Hematopoietic multipotent progenitor cell treated with erythropoietin and hydrocortisone succinate and interleukin-3 and kit ligand, for 8 days (in vitro differentiated cells): ENCODE results near the gene COBL.

Source experiments
- DNase-seq: peaks from one replicate; pipeline ENCODE4 v3.0.0-alpha.2; 2015

COBL gene

DNA sequence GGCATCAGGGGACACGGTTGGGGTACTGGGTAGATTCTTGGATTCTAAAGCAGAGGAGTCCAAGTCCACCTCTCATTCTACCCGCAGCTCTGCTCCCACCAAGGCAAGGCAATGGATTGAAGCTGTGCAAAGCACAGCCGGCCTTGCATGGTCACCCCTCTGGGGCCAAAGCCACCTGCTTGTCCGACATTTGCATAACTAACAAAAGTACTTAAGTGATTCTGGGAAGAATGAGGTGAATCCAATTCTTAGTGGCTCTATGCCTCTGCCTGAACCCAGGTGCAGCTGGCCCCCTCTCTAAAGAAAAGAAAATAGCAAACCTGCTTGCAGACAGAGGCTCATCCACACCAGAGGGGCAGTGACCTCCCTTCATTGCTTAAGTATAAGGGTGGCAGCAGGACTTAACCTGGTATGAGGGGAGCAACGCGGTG lies 10.7 kb upstream of the COBL start:
- DNase-seq = no peak

DNA sequence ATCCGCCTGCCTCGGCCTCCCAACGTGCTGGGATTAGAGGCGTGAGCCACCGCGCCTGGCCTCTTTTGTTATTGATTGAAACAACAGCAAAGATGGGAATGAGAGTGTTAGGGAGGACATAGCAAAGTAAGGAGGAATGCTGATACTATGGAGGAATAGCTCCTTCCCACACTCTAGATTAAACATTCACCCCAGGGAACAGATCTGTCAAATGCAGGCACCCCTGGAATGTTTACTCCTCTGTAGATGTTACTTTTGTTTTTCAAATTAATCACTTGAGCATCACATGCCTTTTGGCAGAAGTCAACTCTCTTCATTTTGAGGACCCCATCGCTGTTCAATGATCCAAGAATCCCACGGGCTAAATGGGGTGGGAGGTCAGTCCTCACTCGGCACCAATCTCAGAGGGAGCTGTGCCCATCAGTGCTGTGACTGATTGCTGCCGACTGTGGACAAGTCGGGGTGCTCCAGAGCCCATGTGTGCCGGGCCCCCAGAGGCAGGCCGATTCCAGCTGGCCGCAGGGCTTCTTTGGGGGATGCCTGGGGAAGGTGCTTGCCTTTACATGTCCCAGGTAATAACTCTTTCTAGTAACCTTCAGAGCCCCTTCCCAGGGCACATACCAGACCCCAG lies 10.2 kb upstream of the COBL start:
- no peak for DNase-seq

DNA sequence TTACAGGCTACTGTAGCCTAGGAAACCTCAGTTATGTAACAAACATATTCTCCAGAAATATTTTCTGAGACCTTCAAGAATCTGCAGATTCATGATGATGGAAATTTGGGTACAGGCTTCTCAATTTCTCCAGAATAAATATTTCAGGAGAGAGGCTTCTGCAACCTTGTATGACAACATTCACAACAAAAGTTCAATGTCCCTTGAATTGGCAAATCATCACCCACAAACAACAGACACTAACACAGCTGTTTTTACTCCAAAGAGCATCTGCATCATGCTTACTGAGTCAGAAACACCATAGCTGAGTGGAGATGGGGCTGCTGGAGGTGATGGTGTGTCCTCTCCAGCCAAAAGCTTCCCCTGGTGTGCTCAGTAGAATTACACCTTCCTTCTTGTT lies 9.3 kb upstream of the COBL start:
- no peak for DNase-seq

DNA sequence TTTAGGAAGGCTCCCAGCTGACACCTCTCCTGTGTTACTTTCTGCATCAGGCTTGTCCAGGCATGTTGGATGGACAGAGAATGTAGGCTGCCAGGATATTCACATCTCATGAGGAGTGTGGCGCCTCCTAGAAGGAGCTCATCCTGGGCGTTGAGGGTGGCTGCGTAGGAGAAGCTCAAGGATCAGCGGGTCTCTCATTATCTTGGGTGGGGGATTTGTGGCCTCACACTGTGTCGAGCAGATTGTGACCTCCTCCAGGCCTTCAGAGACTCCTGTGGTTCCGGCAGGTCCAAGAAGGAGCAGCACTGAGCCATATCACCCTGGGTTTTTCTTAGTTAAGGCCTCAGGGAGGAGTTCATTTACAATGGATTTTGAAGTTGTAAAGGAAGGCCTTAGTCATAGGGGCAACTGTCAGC lies 8.7 kb upstream of the COBL start:
- DNase-seq = no peak

DNA sequence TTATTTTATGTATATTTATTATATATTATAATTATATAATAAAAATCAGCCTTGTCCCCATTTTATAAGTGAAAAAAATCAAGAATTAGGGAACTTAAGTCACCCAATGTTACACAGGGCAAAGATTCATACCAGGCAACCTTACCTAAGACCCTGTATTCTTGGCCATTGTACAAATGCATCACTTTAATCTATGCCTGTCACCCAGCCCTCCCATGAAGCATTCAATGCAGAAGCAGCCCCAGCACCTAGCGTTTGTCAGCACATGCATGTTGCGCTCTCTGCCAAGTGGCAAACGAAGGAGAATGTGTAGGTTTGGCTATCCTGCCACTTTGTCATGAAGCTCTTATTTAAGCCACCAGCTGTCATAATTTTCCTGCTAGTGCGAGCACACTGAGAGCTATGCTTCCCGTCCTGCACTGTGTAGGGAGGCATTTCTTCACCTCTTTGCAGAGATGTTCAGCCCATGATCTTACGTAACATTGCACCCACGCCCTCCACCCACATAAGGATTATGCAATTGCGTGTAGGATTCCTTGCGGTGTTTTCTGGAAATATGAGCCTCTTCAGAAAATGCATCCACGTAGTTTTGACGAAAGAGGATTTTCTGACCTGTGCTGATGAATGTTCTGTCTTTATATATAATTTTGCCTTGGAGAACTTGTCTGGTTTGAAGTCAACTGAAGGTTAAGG lies 7.7 kb upstream of the COBL start:
- DNase-seq = no peak

DNA sequence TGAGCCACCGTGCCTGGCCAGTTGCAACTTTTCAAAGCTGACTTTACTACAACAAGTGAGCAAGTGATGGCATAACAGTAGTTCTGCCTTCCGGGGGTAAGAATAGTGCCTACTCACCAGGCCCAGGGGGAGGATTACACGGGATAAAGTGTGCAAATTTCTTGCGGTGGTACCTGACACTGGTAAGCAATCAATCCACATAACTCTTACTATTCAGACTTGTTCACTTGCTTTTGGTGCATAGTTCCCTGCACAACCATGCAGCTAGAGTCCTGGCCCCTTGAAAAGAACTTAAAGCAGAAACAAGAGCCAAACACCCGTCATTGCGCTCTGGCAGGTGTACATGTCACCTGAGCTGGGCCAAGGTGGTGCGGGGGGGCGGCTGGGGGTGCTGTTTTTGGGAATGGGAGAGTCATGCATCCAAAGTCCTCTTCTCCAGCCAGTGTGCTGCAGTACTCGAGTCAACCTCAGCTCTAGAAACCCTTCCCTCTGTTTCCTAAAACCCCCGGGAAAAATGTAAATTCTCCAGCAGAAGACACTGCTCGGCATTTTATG lies 5.4 kb upstream of the COBL start:
- no peak for DNase-seq

DNA sequence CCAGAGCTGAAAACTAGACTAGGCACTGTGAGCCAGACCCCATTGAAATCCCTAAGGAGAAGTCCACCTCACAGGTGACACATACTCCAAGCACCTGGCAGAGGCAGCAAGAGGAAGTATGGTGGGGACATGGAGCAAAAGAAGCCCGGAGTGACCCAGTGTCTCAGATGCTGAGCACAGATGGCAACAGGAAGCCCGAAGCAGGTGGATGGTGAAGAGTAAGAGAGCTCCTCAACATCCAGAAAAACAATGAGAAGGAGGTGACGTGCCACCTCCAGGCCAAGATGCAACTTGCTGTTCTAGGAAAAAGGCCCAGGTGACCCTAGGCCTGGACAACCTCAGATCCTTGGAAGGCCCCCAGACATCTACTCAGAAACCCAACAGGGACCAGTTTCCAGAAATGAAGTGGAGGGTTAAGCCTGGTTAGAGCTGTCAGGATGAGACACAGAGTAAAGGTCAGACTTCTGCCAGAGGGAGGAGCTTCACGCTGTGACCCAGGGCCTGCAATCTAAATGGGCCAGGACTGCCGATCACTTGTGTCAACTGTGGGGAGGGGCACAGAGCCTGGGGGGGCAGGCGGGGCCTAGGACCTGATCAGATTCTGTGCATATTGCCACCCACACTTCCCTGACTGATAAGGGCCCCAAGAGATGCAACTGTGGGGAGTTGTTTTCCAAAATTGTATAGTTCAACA lies 2.4 kb upstream of the COBL start:
- DNase-seq = no peak

DNA sequence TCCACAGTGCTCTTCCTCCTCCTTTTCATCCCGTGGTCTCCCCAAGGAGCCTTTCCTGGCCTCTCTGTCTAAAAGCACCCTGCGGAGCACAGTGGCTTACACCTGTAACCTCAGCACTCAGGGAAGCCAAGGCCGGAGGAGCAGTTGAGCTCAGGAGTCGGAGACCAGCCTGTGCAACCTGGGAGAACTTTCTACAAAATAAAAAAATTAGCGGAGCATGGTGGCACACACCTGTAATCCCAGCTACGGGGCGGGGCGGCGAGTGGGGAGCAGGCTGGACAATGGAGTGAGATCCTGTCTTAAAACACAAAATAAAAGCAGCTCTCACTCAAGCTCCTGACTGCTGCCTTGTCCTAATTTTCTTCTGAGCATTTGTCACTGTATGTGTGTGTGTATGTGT lies 1.4 kb upstream of the COBL start:
- no peak for DNase-seq

DNA sequence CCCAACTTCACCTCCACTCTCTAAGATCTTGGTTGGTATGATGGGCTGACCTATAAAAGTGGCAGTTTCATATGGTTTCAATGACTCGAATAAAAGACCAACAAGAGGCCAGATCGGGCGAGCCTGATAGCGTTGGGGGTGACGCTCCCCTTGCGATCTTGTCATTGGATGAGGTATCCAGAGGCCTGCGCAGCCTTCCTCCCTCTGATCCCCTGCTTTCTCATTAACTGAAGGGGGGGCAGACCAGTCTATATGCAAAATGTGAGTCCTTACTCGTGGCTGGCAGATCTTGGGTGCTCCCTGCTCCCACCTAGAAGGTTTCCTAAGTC lies 937 bp upstream of the COBL start:
- DNase-seq = no peak

DNA sequence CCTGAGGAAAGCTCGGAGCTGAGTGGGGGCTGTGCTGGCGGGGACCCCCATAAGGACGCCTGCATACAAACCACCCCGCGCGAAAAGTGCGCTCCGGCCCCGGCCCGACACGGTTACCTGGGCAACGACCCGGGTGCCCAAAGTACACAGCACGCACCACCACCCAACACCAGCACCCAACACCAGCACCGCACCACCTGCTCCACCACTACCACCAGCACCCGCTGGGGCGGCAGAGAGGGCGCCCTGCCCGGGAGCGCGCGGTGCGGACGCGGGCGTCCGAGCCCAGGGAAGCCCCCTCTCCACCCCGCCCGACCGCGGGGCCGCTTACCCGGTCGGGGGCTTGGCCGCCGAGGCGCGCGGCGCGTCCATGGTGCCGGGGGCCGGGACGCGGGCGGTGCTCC lies 345 bp downstream of the COBL start:
- DNase-seq = no peak

DNA sequence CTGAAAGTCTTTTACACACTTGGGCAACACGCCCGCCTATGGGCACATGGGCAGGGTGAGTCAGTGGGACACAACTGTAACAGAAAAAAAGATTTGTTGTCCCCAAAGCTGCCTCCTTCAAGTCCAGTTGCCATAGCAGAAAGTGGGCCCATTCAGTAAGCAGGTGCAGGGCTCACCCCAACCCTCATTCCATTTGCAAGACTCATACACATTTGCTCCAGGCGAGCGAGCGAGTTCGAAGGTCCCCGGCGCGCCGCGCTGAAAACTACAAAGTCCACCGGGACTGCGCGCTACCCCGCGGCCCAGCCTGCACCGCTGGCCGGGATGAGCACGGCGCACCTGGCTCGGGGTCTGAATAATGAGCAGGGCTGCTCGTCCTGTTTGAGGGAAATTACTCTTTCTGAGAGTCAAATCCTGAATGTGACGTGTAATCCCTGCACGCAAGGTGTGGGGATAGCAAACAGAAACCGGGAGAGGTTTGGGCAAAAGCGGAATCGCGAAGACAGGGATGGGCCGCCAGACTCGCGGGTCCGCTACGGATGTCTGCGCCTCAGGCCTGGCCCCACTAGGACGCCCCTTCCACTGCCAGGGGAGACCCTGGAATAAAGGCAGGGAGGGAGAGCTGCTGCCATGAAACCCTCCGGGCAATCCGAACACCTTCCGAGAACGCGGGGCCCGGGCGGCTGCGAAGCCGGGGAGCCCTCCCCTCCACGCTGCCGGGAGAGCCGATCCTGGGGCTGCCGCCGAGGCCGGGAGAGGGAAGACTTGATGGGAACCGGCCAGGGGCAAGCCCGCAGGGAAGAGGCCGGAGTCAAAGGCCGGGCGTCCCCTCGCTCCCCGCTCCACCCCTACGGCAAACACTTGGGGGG lies 982 bp downstream of the COBL start:
- no peak for DNase-seq

DNA sequence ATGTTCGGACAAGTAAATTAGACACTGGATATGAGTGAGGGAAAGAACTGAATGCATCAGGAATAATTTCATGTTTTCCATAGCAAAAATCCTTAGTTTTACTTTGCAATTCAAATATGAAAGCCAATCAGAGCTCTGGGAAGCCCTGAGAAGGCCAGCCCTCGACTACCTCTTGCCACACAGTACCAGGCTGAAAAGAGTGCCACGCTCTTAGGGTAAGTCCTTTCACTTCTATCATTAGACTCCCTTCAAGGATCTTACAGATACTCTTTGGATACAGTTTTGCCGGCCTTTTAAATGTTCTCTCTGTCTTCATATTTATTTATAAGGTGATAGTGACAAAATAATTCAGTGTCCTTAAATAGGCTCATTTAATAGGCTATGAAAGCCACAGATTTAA lies 1.9 kb downstream of the COBL start:
- no peak for DNase-seq

DNA sequence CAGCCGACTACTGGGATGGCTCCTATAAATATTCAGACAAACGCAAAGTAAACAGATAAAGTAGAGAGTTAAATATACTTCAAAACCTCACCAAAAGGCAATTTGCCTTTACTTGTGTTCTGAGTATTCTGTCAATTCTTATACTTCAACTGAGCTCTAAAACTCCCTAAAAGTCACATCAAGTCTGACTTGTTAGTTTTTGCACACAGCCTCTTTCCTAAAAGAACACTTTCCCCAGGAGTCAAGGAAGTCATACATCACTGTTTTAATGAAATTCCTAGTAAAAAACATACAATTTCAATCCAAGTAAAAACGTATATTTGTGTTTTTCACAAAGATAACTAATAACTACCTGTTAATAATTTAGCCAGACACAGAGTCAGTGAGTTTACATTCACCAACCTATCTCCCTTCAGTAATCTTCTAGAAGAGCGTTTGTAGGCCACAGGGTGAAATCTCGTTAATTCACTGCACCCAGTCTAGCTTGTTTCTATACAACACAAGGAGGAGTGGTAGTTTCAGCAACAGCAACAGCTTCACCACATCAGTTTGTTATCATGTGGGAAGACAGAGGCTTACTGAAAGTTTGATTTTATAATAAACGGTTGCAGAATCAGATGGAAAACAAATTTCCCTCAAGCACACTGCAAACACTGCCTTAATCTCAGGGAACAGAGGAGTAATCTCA lies 2.7 kb downstream of the COBL start:
- no peak for DNase-seq

DNA sequence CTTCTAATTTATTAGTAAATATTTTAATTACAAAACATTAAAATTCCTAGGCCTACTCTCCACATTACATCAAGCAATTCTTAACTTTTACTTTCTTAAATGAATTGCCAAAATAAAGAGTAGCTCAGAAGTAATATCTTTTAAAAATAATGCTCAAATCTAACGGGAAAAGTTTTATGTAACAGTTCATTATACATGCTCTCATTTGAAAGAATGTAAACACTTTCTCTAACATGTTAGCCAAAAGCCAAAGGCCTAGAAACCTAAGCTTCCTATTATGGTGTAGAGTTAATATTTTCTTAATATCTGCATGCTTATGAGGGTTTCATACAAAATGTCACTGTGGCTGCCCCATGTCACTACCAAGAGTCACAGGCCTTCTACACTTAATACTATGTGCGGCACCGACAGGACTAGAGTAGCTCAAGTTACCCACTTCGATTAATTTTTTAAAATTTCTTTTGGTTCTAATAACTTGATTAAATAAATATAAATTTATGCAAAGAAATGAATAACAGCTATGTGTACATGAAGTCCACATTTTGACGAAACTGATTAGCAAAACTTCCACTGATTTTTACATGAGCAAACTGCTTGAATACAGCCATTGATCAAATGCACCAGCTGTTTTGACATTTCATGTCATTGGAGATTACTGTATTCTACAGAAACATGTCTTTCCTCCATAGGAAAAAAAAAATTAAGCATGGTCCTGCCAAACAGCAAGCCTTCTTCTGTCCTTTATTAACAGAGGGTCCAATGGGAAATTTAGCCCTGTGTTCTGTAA lies 3.5 kb downstream of the COBL start:
- DNase-seq = no peak

DNA sequence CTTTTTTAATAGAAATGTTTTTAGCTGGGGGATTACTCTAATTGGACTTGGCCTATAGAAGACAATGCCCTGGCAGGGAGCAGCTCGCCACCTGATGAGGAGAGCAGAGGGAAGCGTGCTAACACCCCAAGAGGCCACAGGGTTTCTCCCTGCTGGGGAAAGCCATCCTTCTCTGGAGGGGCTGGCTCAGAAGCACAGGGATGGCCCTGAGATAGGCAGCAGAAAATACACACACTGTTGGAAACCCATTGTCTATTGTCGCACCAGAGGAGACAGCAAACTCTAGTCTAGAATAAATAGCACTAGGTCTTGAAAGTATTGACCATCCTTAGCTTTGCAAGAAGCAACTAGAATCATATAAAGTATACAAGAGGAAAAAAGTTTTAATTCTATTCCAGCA lies 5.4 kb downstream of the COBL start:
- no peak for DNase-seq

DNA sequence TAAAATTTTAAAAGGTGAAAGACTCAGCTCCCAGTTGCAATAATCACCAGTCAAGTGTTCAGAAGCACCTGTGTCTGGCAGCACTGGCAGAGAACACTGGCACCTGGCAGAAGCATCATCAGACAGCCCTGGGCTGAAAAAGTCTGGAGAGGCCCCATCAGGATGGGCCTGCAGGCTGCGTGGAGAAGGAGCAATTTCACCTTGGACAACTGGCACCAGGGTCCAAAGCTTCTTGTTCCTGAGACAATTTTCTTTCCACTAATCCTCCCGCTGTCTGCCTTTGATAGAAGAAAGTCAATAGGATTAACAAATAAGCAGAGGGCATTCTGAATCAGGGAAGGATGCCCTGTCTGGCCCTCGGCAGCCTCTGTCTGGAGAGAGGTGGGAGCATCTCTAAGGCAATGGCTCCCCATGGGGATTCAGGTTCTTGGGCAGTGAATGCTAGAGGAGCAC lies 6.5 kb downstream of the COBL start:
- DNase-seq = no peak

DNA sequence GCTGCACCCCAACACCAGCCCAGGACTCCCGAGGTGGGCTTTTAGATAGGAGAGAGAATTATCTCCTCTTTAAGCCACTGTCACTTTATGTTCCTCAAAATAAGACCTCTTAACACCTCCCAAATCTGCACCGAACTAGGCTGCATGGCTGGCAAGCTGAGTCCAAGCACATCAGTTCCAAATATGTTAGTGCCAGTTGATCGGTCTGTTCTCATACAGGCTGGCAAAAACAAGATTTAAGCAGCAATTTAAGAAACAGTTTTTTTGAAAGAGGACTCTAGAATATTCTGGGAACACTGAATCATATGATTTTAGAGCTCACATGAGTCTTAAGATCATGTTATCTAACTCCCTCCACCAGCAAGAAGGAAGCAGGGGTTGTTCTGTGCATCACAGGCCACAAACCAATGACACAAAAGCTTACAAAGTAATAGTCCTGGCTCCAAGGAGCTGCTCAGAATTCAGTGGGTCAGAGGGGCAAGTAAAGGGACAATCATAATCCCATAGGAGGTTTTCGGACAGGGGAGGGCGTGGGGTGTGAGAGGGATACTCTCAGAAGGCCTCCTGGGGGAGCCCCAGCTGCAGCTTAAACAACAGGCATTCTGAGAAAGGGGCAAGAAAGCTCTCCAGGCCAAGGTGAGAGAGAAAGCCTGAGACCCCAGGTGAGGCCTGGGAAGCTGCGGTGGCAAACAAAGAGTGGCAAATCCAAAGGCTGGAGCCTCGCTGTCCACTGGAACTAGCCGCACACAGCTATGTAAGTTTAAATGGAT lies 7.1 kb downstream of the COBL start:
- no peak for DNase-seq

DNA sequence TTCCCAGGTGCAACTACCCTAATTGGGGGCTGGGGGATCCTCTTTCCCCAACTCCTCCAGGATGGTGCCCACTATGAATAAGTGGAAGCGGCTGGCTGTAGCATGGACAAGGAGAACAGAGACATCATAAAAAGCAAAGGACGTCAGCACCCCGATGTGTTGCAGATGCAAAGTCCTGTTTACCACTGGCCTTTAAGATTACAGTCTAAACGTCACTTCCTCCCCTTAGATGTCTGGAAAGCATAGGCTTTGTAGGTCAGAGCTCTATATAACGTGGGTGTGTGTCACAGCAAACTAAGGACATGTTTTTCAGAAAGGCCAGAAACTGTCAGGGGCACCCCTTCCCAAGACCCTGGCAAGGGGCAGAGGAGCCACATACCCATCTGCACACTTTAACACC lies 7.9 kb downstream of the COBL start:
- DNase-seq = no peak

DNA sequence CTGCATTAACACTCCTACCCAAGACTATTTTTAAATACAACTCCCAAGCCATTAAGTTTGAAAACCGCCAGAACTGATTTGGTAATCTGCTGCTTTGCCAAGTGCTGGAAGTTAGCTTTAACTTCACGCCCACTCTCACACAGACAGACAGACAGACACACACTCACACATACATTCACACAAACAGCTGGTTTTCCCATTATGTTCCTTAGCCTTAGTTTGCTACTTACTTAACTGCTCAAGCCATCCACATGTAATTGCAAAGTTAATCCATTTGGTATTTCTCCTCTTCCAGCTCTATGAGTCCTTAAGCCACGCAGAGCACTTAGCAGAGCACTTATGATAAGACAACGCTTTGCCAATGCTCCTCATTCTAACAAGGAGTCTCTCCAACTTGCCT lies 8.3 kb downstream of the COBL start:
- no peak for DNase-seq

DNA sequence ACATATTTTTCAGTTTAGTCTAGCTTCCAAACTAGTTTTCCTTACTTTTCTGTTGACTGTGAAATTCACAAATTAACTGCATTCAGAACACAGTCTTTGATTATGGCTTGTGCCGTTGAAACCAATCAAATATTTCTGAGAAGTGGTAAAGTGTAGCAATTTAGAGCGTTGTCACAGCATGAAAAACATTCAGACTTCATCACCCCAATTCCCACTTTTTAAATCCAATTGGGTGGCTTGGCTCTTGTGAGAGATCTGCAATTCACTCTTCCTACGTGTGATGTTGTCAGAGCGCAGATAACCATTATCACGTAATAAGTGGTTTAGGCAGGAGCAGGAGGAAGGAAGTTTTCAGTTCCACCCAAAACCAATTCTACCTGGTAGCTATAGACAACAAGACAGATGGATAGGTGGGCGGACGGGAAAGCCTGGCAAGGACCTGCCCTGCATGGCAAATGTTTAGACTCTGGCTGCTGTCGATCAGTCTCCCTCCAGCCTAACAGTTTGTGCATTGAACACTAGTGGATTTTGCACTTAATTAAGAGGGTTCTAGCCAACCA lies 8.9 kb downstream of the COBL start:
- no peak for DNase-seq

DNA sequence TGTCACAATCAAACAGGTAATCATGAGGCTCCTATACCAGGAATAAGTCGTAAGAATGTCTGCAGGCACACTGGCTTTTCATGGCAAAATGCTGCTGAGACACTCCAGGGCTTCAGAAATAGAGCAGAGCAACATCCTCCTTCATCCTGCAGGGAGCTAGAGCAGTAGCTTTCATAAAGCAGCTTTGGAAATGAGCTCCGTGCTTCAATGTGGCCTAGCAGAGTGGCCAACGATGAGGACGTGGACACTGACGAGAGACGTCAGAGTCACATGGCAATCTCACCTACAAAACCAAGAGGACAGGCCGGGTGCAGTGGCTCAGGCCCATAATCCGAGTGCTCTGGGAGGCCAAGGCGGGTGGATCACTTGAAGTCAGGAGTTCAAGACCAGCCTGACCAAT lies 9.8 kb downstream of the COBL start:
- no peak for DNase-seq
